H9 (cell line): ENCODE measurements around the gene PACS1. TPM values are rescaled to one million over a fixed set of nuclear protein-coding genes. Genes with fewer than 3 reads are reported as not detected.

Experiments
- DNase-seq: peaks from one replicate; pipeline ENCODE4 v3.0.0-alpha.2; 2017
- H2AFZ ChIP-seq: one replicate; pipeline ENCODE4 v1.6.1; 2013; ENCODE audit warnings: mild to moderate bottlenecking, low read length, control low read depth, moderate library complexity
- H2AK5ac ChIP-seq: 2 replicates; pipeline ENCODE4 v1.6.1; 2013; ENCODE audit warnings: low read length, control low read depth, mixed read lengths; ENCODE audit not compliant: insufficient read length
- H2BK120ac ChIP-seq: one replicate; pipeline ENCODE4 v1.6.1; 2013; ENCODE audit warnings: low read depth, mild to moderate bottlenecking, low read length, control low read depth, inconsistent platforms; ENCODE audit not compliant: poor library complexity, severe bottlenecking
- H2BK12ac ChIP-seq: 2 replicates; pipeline ENCODE4 v1.6.1; 2013; ENCODE audit warnings: low read length, control low read depth, mixed read lengths, low read depth; ENCODE audit not compliant: insufficient read length
- H2BK15ac ChIP-seq: 2 replicates; pipeline ENCODE4 v1.6.1; 2013; ENCODE audit warnings: low read depth, low read length, control low read depth
- H2BK20ac ChIP-seq: one replicate; pipeline ENCODE4 v1.6.1; 2013; ENCODE audit warnings: low read depth, mild to moderate bottlenecking, low read length, control low read depth, inconsistent platforms; ENCODE audit not compliant: poor library complexity, severe bottlenecking
- H2BK5ac ChIP-seq: 2 replicates; pipeline ENCODE4 v1.6.1; 2013; ENCODE audit warnings: low read length, control low read depth, mixed read lengths; ENCODE audit not compliant: insufficient read length
- H3K14ac ChIP-seq: 2 replicates; pipeline ENCODE4 v1.6.1; 2013; ENCODE audit warnings: low read length, control low read depth; ENCODE audit not compliant: insufficient read depth
- H3K18ac ChIP-seq: 2 replicates; pipeline ENCODE4 v1.6.1; 2013; ENCODE audit warnings: low read depth, mild to moderate bottlenecking, mixed read lengths, low read length, control low read depth; ENCODE audit not compliant: insufficient read length
- H3K23ac ChIP-seq: 2 replicates; pipeline ENCODE4 v1.6.1; 2013; ENCODE audit warnings: low read length, control low read depth, mixed read lengths, low read depth; ENCODE audit not compliant: insufficient read length
- H3K23me2 ChIP-seq: 2 replicates; pipeline ENCODE4 v1.6.1; 2013; ENCODE audit warnings: low read depth, mild to moderate bottlenecking, mixed read lengths, low read length, control low read depth; ENCODE audit not compliant: insufficient read length, poor library complexity, severe bottlenecking
- H3K27ac ChIP-seq: 2 replicates; pipeline ENCODE4 v1.5.1; 2013; ENCODE audit warnings: low read length, control low read depth, mixed read lengths, low read depth; ENCODE audit not compliant: insufficient read length
- H3K27me3 ChIP-seq: 2 replicates; pipeline ENCODE4 v1.6.1; 2013; ENCODE audit warnings: low read length, control low read depth, inconsistent platforms; ENCODE audit not compliant: insufficient read depth
- H3K4ac ChIP-seq: 2 replicates; pipeline ENCODE4 v1.6.1; 2013; ENCODE audit warnings: low read depth, mild to moderate bottlenecking, control low read depth, inconsistent platforms, low read length, moderate library complexity
- H3K4me1 ChIP-seq: 2 replicates; pipeline ENCODE4 v1.6.1; 2013; ENCODE audit warnings: low read length, control low read depth, inconsistent platforms; ENCODE audit not compliant: insufficient read depth
- H3K4me2 ChIP-seq: 2 replicates; pipeline ENCODE4 v1.6.1; 2013; ENCODE audit warnings: low read length, control low read depth, mixed read lengths; ENCODE audit not compliant: insufficient read length, insufficient read depth
- H3K56ac ChIP-seq: 2 replicates; pipeline ENCODE4 v1.6.1; 2013; ENCODE audit warnings: low read depth, mild to moderate bottlenecking, mixed read lengths, low read length, control low read depth; ENCODE audit not compliant: insufficient read length
- H3K79me1 ChIP-seq: 2 replicates; pipeline ENCODE4 v1.6.1; 2013; ENCODE audit warnings: low read depth, mild to moderate bottlenecking, moderate library complexity, low read length, control low read depth, inconsistent platforms; ENCODE audit not compliant: insufficient read depth, poor library complexity, severe bottlenecking
- H3K79me2 ChIP-seq: 2 replicates; pipeline ENCODE4 v1.6.1; 2013; ENCODE audit warnings: low read length, control low read depth, inconsistent platforms; ENCODE audit not compliant: insufficient read depth
- H3K9ac ChIP-seq: 2 replicates; pipeline ENCODE4 v1.6.1; 2013; ENCODE audit warnings: low read length, control low read depth, mixed read lengths; ENCODE audit not compliant: insufficient read length; ENCODE audit errors: extremely low read depth
- H3K9me3 ChIP-seq: one replicate; pipeline ENCODE4 v1.6.1; 2013; ENCODE audit warnings: low read depth, low read length, inconsistent platforms; ENCODE audit not compliant: control insufficient read depth
- H3T11ph ChIP-seq: one replicate; pipeline ENCODE4 v1.6.1; 2013; ENCODE audit warnings: mild to moderate bottlenecking, low read length, control low read depth, inconsistent platforms
- H4K20me1 ChIP-seq: one replicate; pipeline ENCODE4 v1.6.1; 2013; ENCODE audit not compliant: control insufficient read depth, insufficient read length, insufficient read depth
- H4K5ac ChIP-seq: 2 replicates; pipeline ENCODE4 v1.6.1; 2013; ENCODE audit warnings: low read depth, mild to moderate bottlenecking, mixed read lengths, low read length, control low read depth; ENCODE audit not compliant: insufficient read length
- H4K8ac ChIP-seq: replicated peaks from 2 replicates; pipeline ENCODE4 v1.6.1; 2013; ENCODE audit warnings: low read length, control low read depth, mixed read lengths, low read depth; ENCODE audit not compliant: insufficient read length
- H4K91ac ChIP-seq: 2 replicates; pipeline ENCODE4 v1.6.1; 2013; ENCODE audit warnings: low read depth, mild to moderate bottlenecking, moderate library complexity, mixed read lengths, low read length, control low read depth; ENCODE audit not compliant: insufficient read length
- H3K27ac Mint-ChIP-seq, 3 experiments: 2 replicates in 2 of 3; 3 replicates in 1 of 3; pipeline ENCODE4 v1.8.0; 2020 to 2021; ENCODE audit warnings: mixed read lengths in 3 of 3, mild to moderate bottlenecking in 1 of 3, moderate library complexity in 1 of 3
- H3K27me3 Mint-ChIP-seq: 2 replicates; pipeline ENCODE4 v1.8.0; 2021; ENCODE audit warnings: low read depth, mild to moderate bottlenecking, moderate library complexity, mixed read lengths
- H3K36me3 Mint-ChIP-seq, 3 experiments: 2 replicates in 2 of 3; 3 replicates in 1 of 3; pipeline ENCODE4 v1.8.0; 2020 to 2021; ENCODE audit warnings: low read depth in 3 of 3, mixed read lengths in 3 of 3; ENCODE audit not compliant: insufficient read depth in 1 of 3
- H3K4me1 Mint-ChIP-seq, 2 experiments: 2 replicates each; pipeline ENCODE4 v1.8.0; 2020; ENCODE audit warnings: mixed read lengths in 2 of 2
- H3K4me3 Mint-ChIP-seq, 2 experiments: 2 replicates in 1 of 2; 3 replicates in 1 of 2; pipeline ENCODE4 v1.8.0; 2020 to 2021; ENCODE audit warnings: mild to moderate bottlenecking in 2 of 2, mixed read lengths in 2 of 2, moderate library complexity in 1 of 2
- H3K9me3 Mint-ChIP-seq, 2 experiments: 2 replicates in 1 of 2; 3 replicates in 1 of 2; pipeline ENCODE4 v1.8.0; 2020; ENCODE audit warnings: mild to moderate bottlenecking in 2 of 2, mixed read lengths in 2 of 2, moderate library complexity in 1 of 2
- CTCF ChIP-seq: fragments of 200-600 bp; sonication (generic); conservative IDR thresholded peaks from 3 replicates; pipeline ENCODE4 v1.8.0; 2021; ENCODE audit warnings: antibody characterized with exemption, mild to moderate bottlenecking
- WGBS: extraction: QIAGEN DNeasy Blood & Tissue Kit; methylation state at CpG from one replicate; pipeline ENCODE4 v1.1.7; 2013; ENCODE audit warnings: missing lambda C conversion rate, low lambda C conversion rate, mixed read lengths; ENCODE audit not compliant: insufficient read length; ENCODE audit errors: extremely low coverage; 5-methylcytosine and 5-hydroxymethylcytosine counted together
- total RNA-seq: library from RNA; stranded (reverse); gene quantifications from 2 replicates; pipeline ENCODE4 v1.2.1, GENCODE V29; 2021

PACS1 gene
- total RNA-seq, 1 experiment from 2014 or later = 35.5 TPM

- no peak overlapping the region for H2BK120ac ChIP-seq
- H3K36me3 Mint-ChIP-seq = peaks cover 1 to 12% (median 8%) of the 10 kb centered on the region in 3 experiments; a peak in 5 of 7 replicates
- H2BK15ac ChIP-seq = no peak overlapping the region
- no peak overlapping the region for H2AK5ac ChIP-seq
- no peak overlapping the region for H4K91ac ChIP-seq
- H3K9ac ChIP-seq = no peak overlapping the region
- no peak overlapping the region for H3K4me3 Mint-ChIP-seq
- no peak overlapping the region for H2BK12ac ChIP-seq
- TF ChIP-seq CTCF = no peak
- no peaks in the 10 kb centered on the region for H3K4me1 ChIP-seq
- H3K9me3 ChIP-seq = no peaks in the 10 kb centered on the region
- H3K27me3 ChIP-seq = no peaks in the 10 kb centered on the region
- H2AFZ ChIP-seq = no peak overlapping the region
- no peak overlapping the region for H3K23ac ChIP-seq
- H3K4ac ChIP-seq = no peak overlapping the region
- H3K79me2 ChIP-seq = no peaks in the 10 kb centered on the region
- H3K9me3 Mint-ChIP-seq = no peaks in the 10 kb centered on the region
- no peak overlapping the region for H3T11ph ChIP-seq
- no peak overlapping the region for H3K56ac ChIP-seq
- H4K5ac ChIP-seq = no peak overlapping the region
- H3K14ac ChIP-seq = no peak overlapping the region
- H2BK5ac ChIP-seq = no peak overlapping the region
- H3K79me1 ChIP-seq = no peaks in the 10 kb centered on the region
- H3K4me2 ChIP-seq = no peak overlapping the region
- H3K27ac Mint-ChIP-seq = no peak overlapping the region; a peak in 1 of 7 replicates
- no peak overlapping the region for H3K18ac ChIP-seq
- no peak overlapping the region for H3K27ac ChIP-seq
- DNase-seq = peak; percentile 12
- no CpG with 5 or more reads among the region's 8 CpGs for WGBS
- H3K27me3 Mint-ChIP-seq = no peaks in the 10 kb centered on the region
- H3K23me2 ChIP-seq = no peaks in the 10 kb centered on the region
- H4K20me1 ChIP-seq = no peaks in the 10 kb centered on the region
- H4K8ac ChIP-seq = no peak overlapping the region
- H2BK20ac ChIP-seq = no peak overlapping the region
- no peaks in the 10 kb centered on the region for H3K4me1 Mint-ChIP-seq
Observed at GRCh38 chr11:66211100-66211499, 141.0 kb downstream of the PACS1 start.
